Keratinocyte (primary cell): ENCODE results near the gene LAMC3. TPM values are rescaled to one million over a fixed set of nuclear protein-coding genes. Genes with fewer than 3 reads are reported as not detected.

Experiments
- DNase-seq: peaks from one replicate; pipeline ENCODE4 v3.0.0-alpha.2; 2011; ENCODE audit warnings: low read depth, missing footprints, low spot score
- FAIRE-seq: peaks from 2 replicates; lab custom pipeline; 2011; peaks lifted over from hg19 to GRCh38; lab: Jason Lieb, UNC
- H2AFZ ChIP-seq: 2 replicates; pipeline ENCODE4 v1.6.0; 2012; ENCODE audit warnings: low read length, control low read depth, inconsistent platforms; ENCODE audit not compliant: control insufficient read depth
- H3K27ac ChIP-seq: 2 replicates; pipeline ENCODE4 v1.5.1; 2011; ENCODE audit warnings: low read length; ENCODE audit not compliant: control insufficient read depth, insufficient read depth
- H3K27me3 ChIP-seq: 3 replicates; pipeline ENCODE4 v1.6.0; 2011; ENCODE audit warnings: low read length; ENCODE audit not compliant: control insufficient read depth, insufficient read depth; ENCODE audit errors: extremely low read depth
- H3K36me3 ChIP-seq, 2 experiments: 2 replicates in 1 of 2; 3 replicates in 1 of 2; pipeline ENCODE4 v1.5.1; 2011; ENCODE audit warnings: low read length in 2 of 2, mild to moderate bottlenecking in 1 of 2; ENCODE audit not compliant: control insufficient read depth in 2 of 2, insufficient read depth in 2 of 2; ENCODE audit errors: extremely low read depth in 1 of 2
- H3K4me1 ChIP-seq: 3 replicates; pipeline ENCODE4 v1.5.1; 2011; ENCODE audit warnings: low read length; ENCODE audit not compliant: control insufficient read depth, insufficient read depth; ENCODE audit errors: extremely low read depth
- H3K4me2 ChIP-seq: 3 replicates; pipeline ENCODE4 v1.6.0; 2011; ENCODE audit warnings: low read depth, low read length; ENCODE audit not compliant: control insufficient read depth, insufficient read depth; ENCODE audit errors: extremely low read depth
- H3K4me3 ChIP-seq, 3 experiments: fragments of 200-600 bp in 1 of 3; sonication (generic) in 1 of 3; 2 replicates in 2 of 3; 3 replicates in 1 of 3; pipeline ENCODE4 v1.5.1; 2011 to 2016; ENCODE audit warnings: low read length in 3 of 3, mild to moderate bottlenecking in 3 of 3, control low read depth in 2 of 3, inconsistent platforms in 1 of 3, low read depth in 1 of 3, mixed read lengths in 1 of 3, mixed run types in 1 of 3, moderate library complexity in 1 of 3; ENCODE audit not compliant: control insufficient read depth in 2 of 3, insufficient read depth in 2 of 3; ENCODE audit errors: extremely low read depth in 1 of 3
- H3K79me2 ChIP-seq: 2 replicates; pipeline ENCODE4 v1.6.0; 2012; ENCODE audit warnings: low read length; ENCODE audit not compliant: control insufficient read depth, insufficient read depth
- H3K9ac ChIP-seq: 3 replicates; pipeline ENCODE4 v1.6.0; 2011; ENCODE audit warnings: low read length; ENCODE audit not compliant: control insufficient read depth, insufficient read depth; ENCODE audit errors: extremely low read depth
- H3K9me1 ChIP-seq: 3 replicates; pipeline ENCODE4 v1.6.0; 2011; ENCODE audit warnings: low read length; ENCODE audit not compliant: control insufficient read depth, insufficient read depth; ENCODE audit errors: extremely low read depth
- H3K9me3 ChIP-seq: 2 replicates; pipeline ENCODE4 v1.5.1; 2012; ENCODE audit warnings: low read depth, low read length; ENCODE audit not compliant: control insufficient read depth
- H4K20me1 ChIP-seq: 3 replicates; pipeline ENCODE4 v1.6.0; 2011; ENCODE audit warnings: low read length; ENCODE audit not compliant: control insufficient read depth, insufficient read depth; ENCODE audit errors: extremely low read depth
- CTCF ChIP-seq, 3 experiments: IDR thresholded peaks in 1 of 3; conservative IDR thresholded peaks in 1 of 3; optimal IDR thresholded peaks in 1 of 3; 2 replicates in 2 of 3; 3 replicates in 1 of 3; pipeline versions ENCODE3 to v1.5.1; 2011; ENCODE audit warnings: low read length in 3 of 3, mild to moderate bottlenecking in 3 of 3, moderate library complexity in 2 of 3, control low read depth in 1 of 3, inconsistent platforms in 1 of 3; ENCODE audit not compliant: insufficient read depth in 2 of 3; ENCODE audit errors: extremely low read depth in 1 of 3
- EZH2 ChIP-seq: IDR thresholded peaks from one replicate; pipeline ENCODE4 v1.6.1; 2012; ENCODE audit warnings: inconsistent platforms, mild to moderate bottlenecking, low read length, moderate library complexity
- dilution Hi-C: fragments of 300-500 bp; cut with MboI; formaldehyde crosslinking; loops from one replicate; pipeline ENCODE4 v1.7.0; 2020; ENCODE audit warnings: low sequenced_read_pairs; ENCODE audit not compliant: extremely low pct_ligation_motif_present
- polyA plus RNA-seq, 5 experiments: library from polyadenylated mRNA; depleted of rRNA in 3 of 5; stranded (reverse) in 3 of 5; stranded (forward) in 1 of 5; unstranded in 1 of 5; fragments of >200 nt; gene quantifications; 1 replicate in 1 of 5; 2 replicates in 3 of 5; 3 replicates in 1 of 5; pipeline versions ENCODE4 v1.2.1 to v1.2.3, GENCODE V29; 2011 to 2012; ENCODE audit warnings: missing spikeins in 2 of 5, low read depth in 1 of 5, low replicate concordance in 1 of 5

The LAMC3 gene
- polyA plus RNA-seq, 1 donor (not counting 4 experiments of a cell fraction or from before 2014, with no cell fraction given): not detected

- no peak overlapping the region for H2AFZ ChIP-seq
- no peak overlapping the region for H3K9ac ChIP-seq
Observed at GRCh38 chr9:130981756-130982137, 27.2 kb upstream of the LAMC3 start.

GRCh38 chr9:130982636-130983358, 26.2 kb upstream of the LAMC3 start:
- Histone ChIP-seq H3K9ac (no peak overlapping the region), H3K9me3 (no peaks in the 10 kb centered on the region), H3K4me1 (no peaks in the 10 kb centered on the region), H3K79me2 (no peaks in the 10 kb centered on the region), H3K36me3 (no peaks in the 10 kb centered on the region), H3K4me2 (no peak overlapping the region), H3K27ac (no peak overlapping the region), H4K20me1 (no peaks in the 10 kb centered on the region), H3K4me3 (no peak overlapping the region), H2AFZ (no peak overlapping the region), H3K9me1 (no peaks in the 10 kb centered on the region), H3K27me3 (peaks cover 34% of the 10 kb centered on the region)
- DNase-seq (no peak), FAIRE-seq (no peak)
- TF ChIP-seq CTCF (optimal IDR thresholded peaks at IDR 0.05 in 1 of 3, IDR thresholded peaks at IDR 0.05 in 1 of 3, conservative IDR thresholded peaks at IDR 0.05 in 1 of 3; ENCODE audit: extremely low read depth in 1 of 3, insufficient read depth in 2 of 3, low read length in 3 of 3) (no peak), EZH2 (no peak)
- dilution Hi-C loops: no loop called here

More at GRCh38 chr9:130981756-130982137, 27.2 kb upstream of the LAMC3 start:
- H3K4me2 ChIP-seq: no peak overlapping the region
- no peak overlapping the region for H3K27ac ChIP-seq
- no peaks in the 10 kb centered on the region for H4K20me1 ChIP-seq
- no peaks in the 10 kb centered on the region for H3K79me2 ChIP-seq
- no peaks in the 10 kb centered on the region for H3K36me3 ChIP-seq
- no peak overlapping the region for H3K4me3 ChIP-seq
- DNase-seq: no peak
- FAIRE-seq: no peak
- no peaks in the 10 kb centered on the region for H3K9me1 ChIP-seq
- dilution Hi-C loops: no loop called here
- peaks cover 25% of the 10 kb centered on the region for H3K27me3 ChIP-seq
- no peaks in the 10 kb centered on the region for H3K4me1 ChIP-seq
- H3K9me3 ChIP-seq: no peaks in the 10 kb centered on the region
- TF ChIP-seq EZH2 (no peak), CTCF (optimal IDR thresholded peaks at IDR 0.05 in 1 of 3, IDR thresholded peaks at IDR 0.05 in 1 of 3, conservative IDR thresholded peaks at IDR 0.05 in 1 of 3; ENCODE audit: extremely low read depth in 1 of 3, insufficient read depth in 2 of 3, low read length in 3 of 3) (no peak)
